ENCODE measurements around the gene RAB3D. TPM values are rescaled to one million over a fixed set of nuclear protein-coding genes. Genes with fewer than 3 reads are reported as not detected.
A peak's percentile ranks its signal among the peaks of the same experiment; 100 is the strongest.

RAB3D gene
- 33.9 TPM for total RNA-seq

DNA sequence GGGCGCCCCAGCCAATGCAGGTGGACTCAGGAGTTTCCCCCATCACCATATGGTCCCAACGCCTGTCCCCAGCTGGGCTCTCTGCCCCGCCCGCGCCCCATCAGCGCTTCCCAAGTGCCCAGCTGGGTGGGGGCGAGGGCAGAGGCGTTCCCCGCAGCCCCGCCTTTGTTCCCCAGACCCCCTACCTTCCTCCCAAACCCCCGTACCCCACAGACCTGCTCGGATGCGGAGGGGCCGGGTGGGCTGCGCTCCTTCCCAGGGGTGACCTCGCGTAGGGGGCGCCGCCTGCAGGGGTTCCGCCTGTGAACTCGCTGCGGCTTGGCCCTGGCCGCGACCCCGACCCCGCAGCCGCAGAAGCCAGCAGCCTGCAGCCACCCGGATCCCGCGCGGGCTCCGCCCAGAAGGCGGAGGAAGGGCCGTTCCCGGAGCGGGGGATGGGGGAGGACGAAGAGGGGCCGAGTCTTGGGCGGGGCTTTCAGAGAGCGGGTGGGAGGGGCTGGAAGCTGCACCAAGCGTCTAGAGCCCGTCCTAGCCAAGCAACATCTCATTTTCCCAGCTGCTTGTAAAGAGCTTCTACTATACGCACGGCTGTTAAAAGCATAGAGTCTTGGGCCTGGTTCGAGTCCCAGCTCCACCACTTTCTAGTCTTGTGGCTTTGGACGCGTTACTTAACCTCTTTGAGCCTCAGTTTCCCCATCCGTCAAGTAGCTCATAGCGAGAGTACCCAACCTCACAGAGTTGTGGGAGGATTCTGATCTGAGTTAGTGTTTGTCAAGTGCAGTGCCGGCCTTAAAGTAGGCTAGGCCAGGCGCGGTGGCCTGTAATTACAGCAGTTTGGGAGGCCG lies at the start of gene RAB3D:
TSS of gene RAB3D (minus strand) at position 404 of the 845 bp plus-strand sequence. CDS start 2,258 bp downstream, outside the sequence.
- Histone ChIP-seq H3K27ac (peak within 1 kb of the TSS; percentile 95), H3K36me3 (peaks cover 0 to 27% of the 10 kb centered on the region in 2 donors), H3K4me1 (peaks cover 40% of the 10 kb centered on the region), H3K9me3 (no peaks in the 10 kb centered on the region), H3K27me3 (no peaks in the 10 kb centered on the region), H3K4me3 (peak within 1 kb of the TSS; percentile 73 to 95)
- TF ChIP-seq, protein P1, sequence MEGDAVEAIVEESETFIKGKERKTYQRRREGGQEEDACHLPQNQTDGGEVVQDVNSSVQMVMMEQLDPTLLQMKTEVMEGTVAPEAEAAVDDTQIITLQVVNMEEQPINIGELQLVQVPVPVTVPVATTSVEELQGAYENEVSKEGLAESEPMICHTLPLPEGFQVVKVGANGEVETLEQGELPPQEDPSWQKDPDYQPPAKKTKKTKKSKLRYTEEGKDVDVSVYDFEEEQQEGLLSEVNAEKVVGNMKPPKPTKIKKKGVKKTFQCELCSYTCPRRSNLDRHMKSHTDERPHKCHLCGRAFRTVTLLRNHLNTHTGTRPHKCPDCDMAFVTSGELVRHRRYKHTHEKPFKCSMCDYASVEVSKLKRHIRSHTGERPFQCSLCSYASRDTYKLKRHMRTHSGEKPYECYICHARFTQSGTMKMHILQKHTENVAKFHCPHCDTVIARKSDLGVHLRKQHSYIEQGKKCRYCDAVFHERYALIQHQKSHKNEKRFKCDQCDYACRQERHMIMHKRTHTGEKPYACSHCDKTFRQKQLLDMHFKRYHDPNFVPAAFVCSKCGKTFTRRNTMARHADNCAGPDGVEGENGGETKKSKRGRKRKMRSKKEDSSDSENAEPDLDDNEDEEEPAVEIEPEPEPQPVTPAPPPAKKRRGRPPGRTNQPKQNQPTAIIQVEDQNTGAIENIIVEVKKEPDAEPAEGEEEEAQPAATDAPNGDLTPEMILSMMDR (IDR thresholded peaks at IDR 0.05): no peak
- TF ChIP-seq POLR2AphosphoS5 (IDR thresholded peaks at IDR 0.05; ENCODE audit: insufficient read depth in 1 of 2, low read depth in 1 of 2) (peak; percentile 29 to 95), POLR2A (IDR thresholded peaks at IDR 0.05) (peak in 1 of 2 donors; percentile 60)
- DNase-seq (ENCODE audit: extremely low spot score in 2 of 2): no peak
- intact Hi-C loops (cut with DNase I): loop anchor here (10.0 kb wide), 1 partner anchor 1555 kb away; the partner anchor contains the start of gene GCDH

DNA sequence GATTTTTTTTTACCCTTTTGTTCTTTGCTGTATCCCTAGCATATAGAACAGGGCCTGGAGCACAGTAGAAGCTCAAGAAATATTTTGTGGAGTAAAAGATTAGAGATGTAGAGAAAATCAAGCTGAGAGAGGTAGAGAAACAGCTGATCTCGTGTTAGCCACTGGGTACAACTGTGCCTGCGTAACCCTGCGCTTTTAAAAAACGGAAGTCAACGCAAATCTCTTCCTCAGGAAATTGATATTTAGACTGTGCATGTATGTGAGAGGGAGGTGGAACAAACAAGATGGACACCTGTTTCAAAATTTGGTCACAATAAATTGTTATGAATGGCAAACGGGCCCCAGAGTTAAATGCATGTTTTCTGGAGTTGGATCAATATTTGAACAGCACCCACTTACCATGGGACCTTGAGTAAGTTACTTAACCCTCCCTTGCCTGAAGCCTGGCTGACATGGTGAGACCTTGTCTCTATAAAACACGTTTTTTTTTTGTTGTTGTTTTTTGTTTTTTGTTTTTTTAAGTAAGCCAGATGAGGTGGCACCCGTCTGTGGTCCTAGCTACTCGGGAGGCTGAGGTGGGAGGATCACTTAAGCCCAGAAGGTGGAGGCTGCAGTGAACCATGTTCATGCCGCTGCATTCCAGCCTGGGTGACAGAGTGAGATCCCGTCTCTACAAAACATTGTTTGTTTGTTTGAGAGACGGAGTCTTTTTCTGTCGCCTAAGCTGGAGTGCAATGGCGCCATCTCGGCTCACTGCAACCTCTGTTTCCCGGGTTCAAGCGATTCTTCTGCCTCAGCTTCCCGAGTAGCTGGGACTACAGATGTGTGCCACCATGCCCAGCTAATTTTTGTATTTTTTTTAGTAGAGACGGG lies 47.9 kb upstream of the RAB3D start:
- Histone ChIP-seq H3K27me3 (no peaks in the 10 kb centered on the region), H3K27ac (no peak overlapping the region), H3K36me3 (no peaks in the 10 kb centered on the region), H3K4me3 (no peak overlapping the region), H3K9me3 (no peaks in the 10 kb centered on the region), H3K4me1 (peaks cover 19% of the 10 kb centered on the region)
- DNase-seq (ENCODE audit: extremely low spot score in 2 of 2): no peak
- TF ChIP-seq POLR2A (IDR thresholded peaks at IDR 0.05): no peak
- TF ChIP-seq POLR2AphosphoS5 (IDR thresholded peaks at IDR 0.05; ENCODE audit: insufficient read depth in 1 of 2, low read depth in 1 of 2): no peak
- TF ChIP-seq, protein P1 (IDR thresholded peaks at IDR 0.05): no peak
- intact Hi-C loops (cut with DNase I): no loop called here

GRCh38 chr19:11384778-11385129 lies 45.3 kb upstream of the RAB3D start:
- H3K4me1 ChIP-seq: peaks cover 39% of the 10 kb centered on the region
- TF ChIP-seq POLR2A (IDR thresholded peaks at IDR 0.05) (no peak), POLR2AphosphoS5 (IDR thresholded peaks at IDR 0.05; ENCODE audit: insufficient read depth in 1 of 2, low read depth in 1 of 2) (no peak)
- TF ChIP-seq, protein P1 (IDR thresholded peaks at IDR 0.05): no peak
- DNase-seq (ENCODE audit: extremely low spot score in 2 of 2): no peak
- H3K4me3 ChIP-seq: no peak overlapping the region
- H3K36me3 ChIP-seq: no peaks in the 10 kb centered on the region
- H3K27ac ChIP-seq: no peak overlapping the region
- intact Hi-C loops (cut with DNase I): loop anchor here (5.0 kb wide), 1 partner anchor 38 kb away; no protein-coding TSS in a partner anchor
- no peaks in the 10 kb centered on the region for H3K27me3 ChIP-seq
- H3K9me3 ChIP-seq: no peaks in the 10 kb centered on the region

GRCh38 chr19:11383706-11384048 lies 44.2 kb upstream of the RAB3D start:
- TF ChIP-seq, protein P1 (IDR thresholded peaks at IDR 0.05): no peak
- no peak for TF ChIP-seq POLR2A (IDR thresholded peaks at IDR 0.05)
- no peak for TF ChIP-seq POLR2AphosphoS5 (IDR thresholded peaks at IDR 0.05; ENCODE audit: insufficient read depth in 1 of 2, low read depth in 1 of 2)
- DNase-seq (ENCODE audit: extremely low spot score in 2 of 2): no peak
- intact Hi-C loops (cut with DNase I): loop anchor here (5.0 kb wide), 1 partner anchor 39 kb away; no protein-coding TSS in a partner anchor
- H3K27me3 ChIP-seq: no peaks in the 10 kb centered on the region
- H3K4me3 ChIP-seq: peak overlapping the region; percentile 34 to 36
- peak overlapping the region; percentile 42 for H3K27ac ChIP-seq
- no peaks in the 10 kb centered on the region for H3K9me3 ChIP-seq
- peaks cover 47% of the 10 kb centered on the region for H3K4me1 ChIP-seq
- H3K36me3 ChIP-seq: no peaks in the 10 kb centered on the region

Measured in vagina (tissue), 2 donors.